G401.6 (cell line): ENCODE measurements around the gene NOL9.
"Not testable (repeated sequence)": the region's sequence is repeated elsewhere in the genome, so short reads cannot be mapped to it uniquely, and the experiment has no call there.

Experiments
- FAIRE-seq: peaks from 2 replicates; lab custom pipeline; 2012; peaks lifted over from hg19 to GRCh38; lab: Jason Lieb, UNC

The NOL9 gene

GRCh38 chr1:6502000-6502891, 52.1 kb downstream of the NOL9 start:
- no peak for FAIRE-seq

GRCh38 chr1:6501279-6501813, 53.0 kb downstream of the NOL9 start:
- FAIRE-seq, result no peak

GRCh38 chr1:6500544-6501278, 53.6 kb downstream of the NOL9 start:
- FAIRE-seq, result no peak

GRCh38 chr1:6499296-6499695, 55.0 kb downstream of the NOL9 start:
- FAIRE-seq, result no peak

- FAIRE-seq, result no peak
These were observed 55.7 kb downstream of the NOL9 start for GRCh38 chr1:6498576-6499111.

- FAIRE-seq, result no peak
These were observed 56.3 kb downstream of the NOL9 start for GRCh38 chr1:6497867-6498575.

GRCh38 chr1:6497215-6497866, 57.0 kb downstream of the NOL9 start:
- FAIRE-seq, result no peak

- FAIRE-seq, result no peak
These were observed 57.5 kb downstream of the NOL9 start for GRCh38 chr1:6496890-6497214.

- no peak for FAIRE-seq
These were observed 58.0 kb downstream of the NOL9 start for GRCh38 chr1:6496365-6496721.

- no peak for FAIRE-seq
These were observed 58.6 kb downstream of the NOL9 start for GRCh38 chr1:6495540-6496364.

GRCh38 chr1:6495041-6495441, 59.3 kb downstream of the NOL9 start:
- no peak for FAIRE-seq

- no peak for FAIRE-seq
These were observed 59.7 kb downstream of the NOL9 start for GRCh38 chr1:6494627-6495026.

- not testable (repeated sequence) for FAIRE-seq
These were observed 60.5 kb downstream of the NOL9 start for GRCh38 chr1:6493834-6494223.

GRCh38 chr1:6491966-6492365, 62.3 kb downstream of the NOL9 start:
- no peak for FAIRE-seq

- peak; percentile 13 for FAIRE-seq
These were observed 62.8 kb downstream of the NOL9 start, which contains the start of gene PLEKHG5 for GRCh38 chr1:6491480-6491962. Gene PLEKHG5 (minus strand): TSS chr1:6491667. CDS start chr1:6477571, 14,096 bp downstream.

GRCh38 chr1:6491081-6491449, 63.2 kb downstream of the NOL9 start:
- no peak for FAIRE-seq

GRCh38 chr1:6490181-6491080, 63.9 kb downstream of the NOL9 start:
- peak; percentile 78 for FAIRE-seq

GRCh38 chr1:6489799-6490180, 64.5 kb downstream of the NOL9 start:
- no peak for FAIRE-seq

- FAIRE-seq, result no peak
These were observed 64.9 kb downstream of the NOL9 start for GRCh38 chr1:6489383-6489765.
